IPS DF 19.7 (cell line): ENCODE results near the gene GLP1R.

ENCODE experiments used
- DNase-seq: peaks from one replicate; pipeline ENCODE4 v3.0.0-alpha.2; 2013; ENCODE audit warnings: low read depth, low spot score

The GLP1R gene

GRCh38 chr6:39062014-39062740 lies 13.6 kb downstream of the GLP1R start:
- DNase-seq, result no peak

GRCh38 chr6:39063526-39063925 lies 14.9 kb downstream of the GLP1R start:
- DNase-seq, result no peak

GRCh38 chr6:39065561-39065960 lies 17.0 kb downstream of the GLP1R start:
- DNase-seq, result no peak

GRCh38 chr6:39068391-39068790 lies 19.8 kb downstream of the GLP1R start:
- no peak for DNase-seq

- no peak for DNase-seq
These were observed 24.2 kb downstream of the GLP1R start for GRCh38 chr6:39072830-39073229.

- no peak for DNase-seq
These were observed 25.1 kb downstream of the GLP1R start for GRCh38 chr6:39073471-39074355.

GRCh38 chr6:39074486-39074885 lies 25.9 kb downstream of the GLP1R start:
- DNase-seq, result no peak

- DNase-seq, result no peak
These were observed 26.6 kb downstream of the GLP1R start for GRCh38 chr6:39075010-39075686.

GRCh38 chr6:39075807-39076622 lies 27.4 kb downstream of the GLP1R start:
- DNase-seq, result no peak

GRCh38 chr6:39076623-39077535 lies 28.3 kb downstream of the GLP1R start:
- no peak for DNase-seq

- DNase-seq, result no peak
These were observed 29.5 kb downstream of the GLP1R start for GRCh38 chr6:39077882-39078594.

GRCh38 chr6:39078695-39079094 lies 30.1 kb downstream of the GLP1R start:
- DNase-seq, result no peak

GRCh38 chr6:39079197-39080125 lies 30.9 kb downstream of the GLP1R start:
- no peak for DNase-seq

GRCh38 chr6:39080246-39080875 lies 31.8 kb downstream of the GLP1R start:
- no peak for DNase-seq

GRCh38 chr6:39082310-39082709 lies 33.7 kb downstream of the GLP1R start:
- DNase-seq, result no peak

- no peak for DNase-seq
These were observed 34.7 kb downstream of the GLP1R start for GRCh38 chr6:39083231-39083634.

- no peak for DNase-seq
These were observed 35.9 kb downstream of the GLP1R start for GRCh38 chr6:39084506-39084905.

GRCh38 chr6:39085129-39085797 lies 36.7 kb downstream of the GLP1R start:
- no peak for DNase-seq
